GM12875 (cell line): ENCODE results near the gene MAPKAPK5.

Experiments
- H3K4me3 ChIP-seq: one replicate; pipeline ENCODE4 v1.5.1; 2011; ENCODE audit warnings: low read depth, low read length, control low read depth
- TF ChIP-seq, protein P1 (sequence below): IDR thresholded peaks from 2 replicates; pipeline ENCODE4 v1.5.1; 2011; ENCODE audit warnings: low read depth, mild to moderate bottlenecking, control low read depth, inconsistent platforms, low read length, moderate library complexity, borderline replicate concordance; ENCODE audit not compliant: insufficient read depth

MAPKAPK5 gene

DNA sequence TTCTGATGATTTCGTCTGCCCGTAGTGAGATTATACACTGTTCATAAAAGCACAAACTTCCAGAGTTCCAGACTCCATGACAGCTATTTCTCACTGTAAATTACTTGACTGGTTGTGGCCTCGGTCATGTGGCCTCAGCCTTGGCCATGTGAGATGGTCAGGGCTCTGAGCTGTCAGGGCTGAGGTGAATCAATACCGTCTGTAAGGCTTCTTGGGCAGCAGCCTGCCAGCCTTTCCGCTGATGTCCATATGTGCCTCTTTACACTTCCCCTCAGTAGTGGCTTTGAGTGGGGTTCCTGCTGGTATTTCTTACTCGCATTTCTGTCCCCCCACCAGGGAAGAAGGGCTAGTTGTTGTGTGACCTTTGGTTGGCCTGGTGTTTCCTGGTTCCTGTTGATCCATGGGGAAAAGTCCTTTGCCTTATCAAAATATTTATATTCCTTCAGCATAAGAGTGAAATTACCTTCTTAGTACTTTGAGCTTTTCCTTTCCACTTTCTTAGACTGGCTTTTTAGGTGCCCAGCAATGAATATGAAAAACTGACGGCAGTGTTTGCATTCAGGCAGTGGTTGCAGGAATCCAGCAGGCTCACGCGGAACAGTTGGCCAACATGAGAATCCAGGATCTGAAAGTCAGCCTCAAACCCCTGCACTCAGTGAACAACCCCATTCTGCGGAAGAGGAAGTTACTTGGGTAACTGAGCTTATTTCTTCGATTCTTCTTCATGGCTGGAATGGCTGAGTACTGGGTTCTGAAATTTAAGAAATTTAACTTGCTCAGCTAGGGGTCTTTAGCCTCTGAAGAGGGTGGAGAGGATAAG lies 46.1 kb downstream of the MAPKAPK5 start:
- H3K4me3 ChIP-seq, result no peak overlapping the region
- TF ChIP-seq, protein P1, sequence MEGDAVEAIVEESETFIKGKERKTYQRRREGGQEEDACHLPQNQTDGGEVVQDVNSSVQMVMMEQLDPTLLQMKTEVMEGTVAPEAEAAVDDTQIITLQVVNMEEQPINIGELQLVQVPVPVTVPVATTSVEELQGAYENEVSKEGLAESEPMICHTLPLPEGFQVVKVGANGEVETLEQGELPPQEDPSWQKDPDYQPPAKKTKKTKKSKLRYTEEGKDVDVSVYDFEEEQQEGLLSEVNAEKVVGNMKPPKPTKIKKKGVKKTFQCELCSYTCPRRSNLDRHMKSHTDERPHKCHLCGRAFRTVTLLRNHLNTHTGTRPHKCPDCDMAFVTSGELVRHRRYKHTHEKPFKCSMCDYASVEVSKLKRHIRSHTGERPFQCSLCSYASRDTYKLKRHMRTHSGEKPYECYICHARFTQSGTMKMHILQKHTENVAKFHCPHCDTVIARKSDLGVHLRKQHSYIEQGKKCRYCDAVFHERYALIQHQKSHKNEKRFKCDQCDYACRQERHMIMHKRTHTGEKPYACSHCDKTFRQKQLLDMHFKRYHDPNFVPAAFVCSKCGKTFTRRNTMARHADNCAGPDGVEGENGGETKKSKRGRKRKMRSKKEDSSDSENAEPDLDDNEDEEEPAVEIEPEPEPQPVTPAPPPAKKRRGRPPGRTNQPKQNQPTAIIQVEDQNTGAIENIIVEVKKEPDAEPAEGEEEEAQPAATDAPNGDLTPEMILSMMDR, result no peak

GRCh38 chr12:111893287-111893686 lies 51.3 kb downstream of the MAPKAPK5 start:
- TF ChIP-seq, protein P1, result no peak
- no peak overlapping the region for H3K4me3 ChIP-seq

DNA sequence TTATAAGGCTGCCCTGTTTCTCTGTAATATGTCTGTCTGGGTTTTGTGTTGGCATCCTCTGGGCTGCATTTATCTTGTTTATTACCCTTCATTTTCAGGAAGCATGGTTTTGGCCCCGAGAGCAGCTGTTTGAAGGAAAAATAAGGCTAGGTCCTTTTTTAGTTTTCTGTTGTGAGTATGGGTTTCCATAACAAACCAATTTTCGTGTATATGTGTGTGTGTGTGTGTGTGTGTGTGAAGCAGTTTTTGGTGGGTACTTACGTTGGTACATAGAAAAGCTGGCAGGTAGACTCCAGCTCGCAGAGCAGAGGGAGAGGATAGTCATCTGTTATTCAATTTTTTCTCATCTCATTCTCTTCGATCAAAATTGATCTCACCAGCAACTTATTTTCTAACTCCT lies 52.5 kb downstream of the MAPKAPK5 start:
- H3K4me3 ChIP-seq, result no peak overlapping the region
- TF ChIP-seq, protein P1, result no peak

DNA sequence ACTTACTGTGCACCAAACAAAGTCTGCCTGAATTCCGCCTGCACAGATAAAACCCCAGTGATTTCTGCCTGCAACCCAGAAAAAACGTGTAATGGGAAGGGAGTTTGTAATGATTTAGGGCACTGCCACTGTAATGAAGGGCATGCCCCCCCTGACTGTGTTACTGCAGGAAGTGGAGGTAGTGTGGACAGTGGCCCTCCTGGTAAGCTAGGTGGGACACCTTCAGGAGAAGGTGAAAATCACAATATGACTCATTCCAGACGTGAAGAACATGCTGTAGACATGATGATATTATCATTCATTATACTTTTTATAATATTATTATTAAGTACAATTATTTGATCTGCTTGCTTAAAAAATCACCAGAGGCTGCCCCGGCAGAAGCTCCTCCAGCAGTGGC lies 59.2 kb downstream of the MAPKAPK5 start:
- H3K4me3 ChIP-seq, result no peak overlapping the region
- TF ChIP-seq, protein P1, result no peak

DNA sequence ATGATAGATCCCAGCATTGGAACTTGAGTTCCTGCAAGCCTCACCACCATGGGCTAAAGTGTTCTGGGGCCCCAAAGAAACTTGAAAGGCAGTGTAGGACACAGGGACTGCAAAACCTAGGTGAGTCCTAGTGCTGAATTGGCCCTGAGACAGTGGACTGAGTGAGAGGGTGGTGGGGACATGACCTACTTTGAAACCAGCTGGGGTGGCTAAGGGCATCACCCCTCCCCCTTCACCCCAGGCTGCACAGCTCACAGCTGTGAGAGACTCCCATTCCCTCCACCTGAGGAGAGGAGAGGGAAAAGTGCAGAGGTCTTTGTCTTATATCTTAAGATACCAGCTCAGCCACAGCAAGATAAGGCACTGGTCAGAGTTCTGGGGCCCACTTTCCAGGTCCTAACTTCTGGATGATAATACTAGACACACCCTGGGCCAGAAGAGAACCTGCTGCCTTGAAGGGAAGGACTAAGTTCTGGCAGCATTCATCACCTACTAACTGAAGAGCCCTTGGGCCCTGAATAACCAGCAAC lies 62.5 kb downstream of the MAPKAPK5 start:
- no peak overlapping the region for H3K4me3 ChIP-seq
- TF ChIP-seq, protein P1, result no peak

- no peak overlapping the region for H3K4me3 ChIP-seq
- TF ChIP-seq, protein P1, result no peak
These were observed 63.5 kb downstream of the MAPKAPK5 start for GRCh38 chr12:111905502-111905901.

GRCh38 chr12:111907740-111908139 lies 65.7 kb downstream of the MAPKAPK5 start:
- TF ChIP-seq, protein P1, result no peak

More at GRCh38 chr12:111907740-111908139, 65.7 kb downstream of the MAPKAPK5 start:
- no peak overlapping the region for H3K4me3 ChIP-seq
